Measurements from ENCODE around the gene RPL7A. TPM values are rescaled to one million over a fixed set of nuclear protein-coding genes. Genes with fewer than 3 reads are reported as not detected.

Gene RPL7A
- total and polyA plus RNA-seq, 2 of the 4 experiments (the other 2 are of a cell fraction): 3,220 to 4,096 TPM

DNA sequence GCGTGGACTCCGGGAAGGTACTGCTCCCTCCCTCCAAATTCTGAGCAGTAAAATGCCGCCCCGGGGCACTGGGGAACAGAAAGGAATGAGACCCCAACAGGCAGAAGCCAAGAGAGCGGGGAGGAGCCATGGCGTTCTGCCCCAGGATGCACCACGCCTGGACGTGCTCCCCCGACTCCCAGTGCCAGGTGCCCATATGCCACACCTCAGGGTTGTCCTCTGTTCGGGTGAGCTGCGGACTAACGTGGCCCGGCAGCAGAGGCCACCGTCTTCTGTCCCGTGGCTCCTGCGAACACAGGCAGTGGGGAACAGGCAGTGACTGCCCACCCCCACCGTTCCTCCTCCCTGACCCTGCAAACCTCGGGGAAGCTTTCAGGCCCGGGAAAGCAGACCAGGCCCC is 16.8 kb upstream of the RPL7A start:
- H2AFZ ChIP-seq (replicated peaks; ENCODE audit: low read length, poor library complexity): no peak overlapping the region
- H2BK5ac ChIP-seq (ENCODE audit: low read depth, low read length, poor library complexity, severe bottlenecking): no peak overlapping the region
- H3K9me3 ChIP-seq (ENCODE audit: control insufficient read depth, insufficient read depth, low read length): no peaks in the 10 kb centered on the region
- 93% methylated on average over 10 of the region's 19 CpGs; no CpG with 5 or more reads in 1 of the 2 experiments for WGBS, 2 experiments (ENCODE audit: extremely low coverage in 2 of 2, insufficient read length in 1 of 2)
- no peak overlapping the region for H4K5ac ChIP-seq (ENCODE audit: low read depth, low read length)
- H2AK5ac ChIP-seq (ENCODE audit: low read depth, low read length): no peak overlapping the region
- ChIA-PET CTCF (no interaction called here), POLR2A (ENCODE audit: unreplicated experiment) (no interaction called here)
- H3K27ac ChIP-seq (ENCODE audit: insufficient read depth, low read length): no peak overlapping the region
- intact Hi-C loops (cut with micrococcal nuclease) (no loop called here), dilution Hi-C loops (cut with HindIII; ENCODE audit: low sequenced_read_pairs, unreplicated experiment) (no loop called here), in situ Hi-C loops (cut with MboI; ENCODE audit: low sequenced_read_pairs) (no loop called here)
- DNase-seq: no peak
- H4K91ac ChIP-seq (ENCODE audit: insufficient read depth, low read depth, low read length): no peak overlapping the region
- peaks cover 6% of the 10 kb centered on the region; the same call in 1 of the 2 replicates for H3K9me1 ChIP-seq (ENCODE audit: insufficient read depth, low read length)
- H3K18ac ChIP-seq (ENCODE audit: low read depth, low read length): no peak overlapping the region
- no peak overlapping the region for H3K4me2 ChIP-seq (ENCODE audit: low read depth, low read length)
- H2BK120ac ChIP-seq (ENCODE audit: low read depth, low read length): no peak overlapping the region
- no TSS peak for BruUV-seq (replicated peaks)
- no peak overlapping the region for H4K8ac ChIP-seq (ENCODE audit: low read depth in 2 of 2, low read length in 2 of 2)
- TF ChIP-seq MAFK (IDR thresholded peaks at IDR 0.05; ENCODE audit: low read depth, low read length): no peak
- TF ChIP-seq FOS (IDR thresholded peaks at IDR 0.05; ENCODE audit: low read depth, low read length): no peak
- TF ChIP-seq RAD21 (IDR thresholded peaks at IDR 0.05; ENCODE audit: low read length): no peak
- TF ChIP-seq CHD1 (IDR thresholded peaks at IDR 0.05; ENCODE audit: low read depth, low read length): no peak
- TF ChIP-seq, protein P1, sequence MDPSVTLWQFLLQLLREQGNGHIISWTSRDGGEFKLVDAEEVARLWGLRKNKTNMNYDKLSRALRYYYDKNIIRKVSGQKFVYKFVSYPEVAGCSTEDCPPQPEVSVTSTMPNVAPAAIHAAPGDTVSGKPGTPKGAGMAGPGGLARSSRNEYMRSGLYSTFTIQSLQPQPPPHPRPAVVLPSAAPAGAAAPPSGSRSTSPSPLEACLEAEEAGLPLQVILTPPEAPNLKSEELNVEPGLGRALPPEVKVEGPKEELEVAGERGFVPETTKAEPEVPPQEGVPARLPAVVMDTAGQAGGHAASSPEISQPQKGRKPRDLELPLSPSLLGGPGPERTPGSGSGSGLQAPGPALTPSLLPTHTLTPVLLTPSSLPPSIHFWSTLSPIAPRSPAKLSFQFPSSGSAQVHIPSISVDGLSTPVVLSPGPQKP (IDR thresholded peaks at IDR 0.05; ENCODE audit: borderline replicate concordance, low read depth, low read length): no peak
- TF ChIP-seq MXI1 (IDR thresholded peaks at IDR 0.05; ENCODE audit: borderline replicate concordance, low read depth, low read length): no peak
- TF ChIP-seq RFX5 (IDR thresholded peaks at IDR 0.05; ENCODE audit: low read depth, low read length): no peak
- TF ChIP-seq, protein P2, sequence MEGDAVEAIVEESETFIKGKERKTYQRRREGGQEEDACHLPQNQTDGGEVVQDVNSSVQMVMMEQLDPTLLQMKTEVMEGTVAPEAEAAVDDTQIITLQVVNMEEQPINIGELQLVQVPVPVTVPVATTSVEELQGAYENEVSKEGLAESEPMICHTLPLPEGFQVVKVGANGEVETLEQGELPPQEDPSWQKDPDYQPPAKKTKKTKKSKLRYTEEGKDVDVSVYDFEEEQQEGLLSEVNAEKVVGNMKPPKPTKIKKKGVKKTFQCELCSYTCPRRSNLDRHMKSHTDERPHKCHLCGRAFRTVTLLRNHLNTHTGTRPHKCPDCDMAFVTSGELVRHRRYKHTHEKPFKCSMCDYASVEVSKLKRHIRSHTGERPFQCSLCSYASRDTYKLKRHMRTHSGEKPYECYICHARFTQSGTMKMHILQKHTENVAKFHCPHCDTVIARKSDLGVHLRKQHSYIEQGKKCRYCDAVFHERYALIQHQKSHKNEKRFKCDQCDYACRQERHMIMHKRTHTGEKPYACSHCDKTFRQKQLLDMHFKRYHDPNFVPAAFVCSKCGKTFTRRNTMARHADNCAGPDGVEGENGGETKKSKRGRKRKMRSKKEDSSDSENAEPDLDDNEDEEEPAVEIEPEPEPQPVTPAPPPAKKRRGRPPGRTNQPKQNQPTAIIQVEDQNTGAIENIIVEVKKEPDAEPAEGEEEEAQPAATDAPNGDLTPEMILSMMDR (conservative IDR thresholded peaks at IDR 0.05; ENCODE audit: low read depth, low read length): no peak
- TF ChIP-seq SMC3 (IDR thresholded peaks at IDR 0.05; ENCODE audit: low read depth, low read length): no peak
- TF ChIP-seq BHLHE40 (IDR thresholded peaks at IDR 0.05; ENCODE audit: low read depth, low read length): no peak
- H3K14ac ChIP-seq (replicated peaks; ENCODE audit: low read depth, low read length): no peak overlapping the region
- H3K23ac ChIP-seq (ENCODE audit: low read depth, low read length): no peak overlapping the region
- no peak overlapping the region for H2AK9ac ChIP-seq (replicated peaks; ENCODE audit: low read depth, low read length, poor library complexity)
- H3K4me3 ChIP-seq (ENCODE audit: insufficient read depth, low read depth, low read length): no peak overlapping the region
- H2BK20ac ChIP-seq (ENCODE audit: low read depth, low read length): no peak overlapping the region
- H3K27me3 ChIP-seq (ENCODE audit: control insufficient read depth, insufficient read depth, low read length): no peaks in the 10 kb centered on the region
- H3K79me1 ChIP-seq (ENCODE audit: low read depth in 1 of 2, low read length in 2 of 2): peaks cover 17 to 30% of the 10 kb centered on the region in 2 experiments; a peak in 3 of 4 replicates
- H3K4me1 ChIP-seq (ENCODE audit: control insufficient read depth, insufficient read depth, low read length): no peaks in the 10 kb centered on the region
- no peak overlapping the region for H2BK15ac ChIP-seq (ENCODE audit: low read depth, low read length)
- peaks cover 35% of the 10 kb centered on the region for H3K36me3 ChIP-seq (ENCODE audit: control insufficient read depth, insufficient read depth, low read length)
- no peaks in the 10 kb centered on the region; the same call in 1 of the 2 replicates for H4K20me1 ChIP-seq (ENCODE audit: insufficient read depth, low read length)
- no peak for ATAC-seq (ENCODE audit: low read depth)
- no peak overlapping the region for H3K4ac ChIP-seq (ENCODE audit: low read depth, low read length)
- H3K9ac ChIP-seq (ENCODE audit: low read depth, low read length): no peak overlapping the region
- no peak overlapping the region for H3K56ac ChIP-seq (ENCODE audit: extremely low read depth, insufficient read depth, low read length)

All from IMR-90 (cell line).